GM12864 (cell line): ENCODE results near the gene SUN5.

Experiments used
- DNase-seq: peaks from one replicate; pipeline ENCODE4 v3.0.0-alpha.2; 2011; ENCODE audit warnings: low read depth
- H3K4me3 ChIP-seq: 2 replicates; pipeline ENCODE4 v1.5.1; 2011; ENCODE audit warnings: mild to moderate bottlenecking, low read depth, low read length, control low read depth
- TF ChIP-seq, protein P1 (sequence below): IDR thresholded peaks from 2 replicates; pipeline ENCODE4 v1.5.1; 2011; ENCODE audit warnings: low read depth, mild to moderate bottlenecking, moderate library complexity, low read length, control low read depth, inconsistent platforms; ENCODE audit errors: missing control alignments

The SUN5 gene

DNA sequence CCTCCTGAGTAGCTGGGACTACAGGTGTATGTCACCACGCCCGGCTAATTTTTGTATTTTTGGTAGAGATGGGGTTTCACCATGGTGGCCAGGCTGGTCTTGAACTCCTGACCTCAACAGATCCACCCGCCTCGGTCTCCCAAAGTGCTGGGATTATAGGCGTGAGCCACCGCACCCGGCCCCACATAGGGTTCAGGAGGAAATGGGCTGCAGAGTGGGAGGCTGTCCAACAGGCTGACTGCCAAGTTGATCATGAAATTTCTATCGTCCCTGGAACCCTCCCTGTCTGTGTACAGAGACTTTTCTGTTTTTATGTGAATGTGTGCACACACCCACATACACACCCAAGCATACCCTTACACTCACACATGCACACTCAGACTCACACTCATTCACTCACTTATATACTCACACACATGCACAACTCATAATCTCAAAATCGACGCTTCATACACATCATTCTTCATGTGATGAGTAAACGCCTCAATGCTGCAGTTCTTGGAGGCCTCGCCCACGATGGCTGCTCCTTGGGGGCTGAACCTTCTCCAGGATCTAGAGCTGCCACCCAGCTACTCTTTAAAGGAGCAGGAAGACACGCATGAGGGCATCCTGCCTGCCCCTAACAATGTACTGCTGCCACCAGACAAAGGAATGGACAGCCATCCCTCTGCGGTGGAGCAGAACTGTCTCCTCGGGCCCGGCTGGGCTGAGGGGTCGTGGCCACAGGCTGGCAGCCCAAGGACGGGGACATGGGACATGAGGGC lies 35.6 kb downstream of the SUN5 start:
- DNase-seq, result no peak
- no peak overlapping the region for H3K4me3 ChIP-seq
- TF ChIP-seq, protein P1, sequence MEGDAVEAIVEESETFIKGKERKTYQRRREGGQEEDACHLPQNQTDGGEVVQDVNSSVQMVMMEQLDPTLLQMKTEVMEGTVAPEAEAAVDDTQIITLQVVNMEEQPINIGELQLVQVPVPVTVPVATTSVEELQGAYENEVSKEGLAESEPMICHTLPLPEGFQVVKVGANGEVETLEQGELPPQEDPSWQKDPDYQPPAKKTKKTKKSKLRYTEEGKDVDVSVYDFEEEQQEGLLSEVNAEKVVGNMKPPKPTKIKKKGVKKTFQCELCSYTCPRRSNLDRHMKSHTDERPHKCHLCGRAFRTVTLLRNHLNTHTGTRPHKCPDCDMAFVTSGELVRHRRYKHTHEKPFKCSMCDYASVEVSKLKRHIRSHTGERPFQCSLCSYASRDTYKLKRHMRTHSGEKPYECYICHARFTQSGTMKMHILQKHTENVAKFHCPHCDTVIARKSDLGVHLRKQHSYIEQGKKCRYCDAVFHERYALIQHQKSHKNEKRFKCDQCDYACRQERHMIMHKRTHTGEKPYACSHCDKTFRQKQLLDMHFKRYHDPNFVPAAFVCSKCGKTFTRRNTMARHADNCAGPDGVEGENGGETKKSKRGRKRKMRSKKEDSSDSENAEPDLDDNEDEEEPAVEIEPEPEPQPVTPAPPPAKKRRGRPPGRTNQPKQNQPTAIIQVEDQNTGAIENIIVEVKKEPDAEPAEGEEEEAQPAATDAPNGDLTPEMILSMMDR, result no peak

DNA sequence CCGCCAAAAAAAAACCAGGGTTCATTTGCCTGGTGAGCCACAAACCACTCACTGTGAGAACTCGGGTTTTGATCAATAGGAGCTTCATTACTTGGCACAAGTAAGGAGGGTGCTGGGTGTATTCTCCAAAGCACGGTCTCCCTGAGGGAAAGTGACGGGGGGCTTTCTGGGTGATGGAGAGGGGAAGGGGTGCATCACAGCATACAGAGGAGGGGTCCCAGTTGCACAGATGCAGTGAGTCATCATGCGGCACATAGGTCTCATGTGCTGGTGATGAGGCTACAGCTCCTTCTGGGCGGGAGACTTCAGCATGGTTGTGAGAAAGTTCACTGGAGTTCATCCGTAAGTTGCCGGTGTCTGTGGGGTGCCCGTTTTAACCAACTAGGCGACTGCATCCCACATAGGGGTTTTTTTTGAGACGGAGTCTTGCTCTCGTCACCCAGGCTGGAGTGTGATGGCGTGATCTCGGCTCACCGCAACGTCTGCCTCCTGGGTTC lies 36.2 kb downstream of the SUN5 start:
- TF ChIP-seq, protein P1, result no peak
- DNase-seq, result no peak
- H3K4me3 ChIP-seq, result no peak overlapping the region

DNA sequence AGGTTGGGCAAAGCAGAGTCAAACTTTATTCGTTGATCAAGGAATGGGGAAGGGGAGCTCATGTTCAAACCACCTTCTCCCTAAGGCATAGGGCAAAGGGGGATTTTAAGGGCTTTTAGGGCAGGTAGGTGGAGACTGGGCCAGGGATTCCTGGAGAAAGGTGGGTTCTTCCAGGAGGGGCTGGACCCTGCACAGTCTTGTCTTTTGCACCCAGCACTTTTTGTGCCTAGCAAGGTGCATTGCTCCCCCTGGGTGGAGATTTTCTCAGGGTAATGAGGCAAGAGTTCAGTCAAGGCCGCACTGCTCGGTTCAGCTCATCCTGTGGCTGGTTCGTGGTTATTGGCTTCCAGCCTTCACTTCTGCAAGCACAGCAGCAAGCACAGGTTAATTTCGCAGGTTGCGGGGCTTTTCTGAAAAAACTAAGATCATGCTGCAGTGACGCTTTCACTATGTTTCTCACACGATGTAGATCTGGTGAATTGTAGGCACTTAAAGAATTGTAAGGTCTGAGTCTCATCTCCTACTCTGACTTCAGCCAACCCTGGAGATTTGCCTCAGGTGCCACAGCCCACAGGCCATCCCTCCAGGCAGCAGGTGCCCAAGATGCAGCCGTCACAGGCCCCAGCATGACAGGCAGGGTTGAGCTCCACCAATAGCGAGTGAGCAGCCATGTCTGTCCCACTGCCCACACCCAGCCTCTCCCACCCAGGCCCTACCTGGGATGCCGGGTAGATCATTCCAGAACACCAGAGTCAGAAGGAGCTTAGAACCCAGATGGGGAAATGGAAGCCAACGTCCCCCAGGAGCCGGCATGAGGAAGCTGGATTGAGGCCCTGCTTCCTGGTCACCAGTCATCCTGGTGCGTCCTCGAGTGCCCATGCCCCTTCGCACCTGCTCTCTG lies 37.1 kb downstream of the SUN5 start:
- peak; percentile 15 for DNase-seq
- H3K4me3 ChIP-seq, result no peak overlapping the region
- TF ChIP-seq, protein P1, result no peak

DNA sequence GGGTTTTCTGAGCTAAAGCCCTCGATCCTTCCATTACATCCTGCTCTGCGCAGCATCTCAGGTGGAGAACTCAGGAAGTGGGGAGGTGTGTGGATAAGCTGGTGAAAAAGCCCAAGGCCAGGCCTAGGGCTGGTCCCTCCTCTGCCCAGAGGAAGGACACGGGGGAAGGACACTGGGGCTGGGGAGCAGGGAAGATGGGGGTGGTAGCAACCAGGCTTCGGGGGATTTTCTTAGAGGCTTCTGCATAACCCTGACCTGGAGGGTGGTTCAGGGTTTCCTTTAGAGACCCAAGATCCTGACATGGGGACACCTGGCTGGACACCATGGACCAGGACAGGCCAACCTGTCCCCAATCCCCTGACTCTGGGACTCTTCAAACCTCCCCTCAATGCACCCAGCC lies 37.9 kb downstream of the SUN5 start:
- TF ChIP-seq, protein P1, result no peak
- no peak for DNase-seq
- no peak overlapping the region for H3K4me3 ChIP-seq

DNA sequence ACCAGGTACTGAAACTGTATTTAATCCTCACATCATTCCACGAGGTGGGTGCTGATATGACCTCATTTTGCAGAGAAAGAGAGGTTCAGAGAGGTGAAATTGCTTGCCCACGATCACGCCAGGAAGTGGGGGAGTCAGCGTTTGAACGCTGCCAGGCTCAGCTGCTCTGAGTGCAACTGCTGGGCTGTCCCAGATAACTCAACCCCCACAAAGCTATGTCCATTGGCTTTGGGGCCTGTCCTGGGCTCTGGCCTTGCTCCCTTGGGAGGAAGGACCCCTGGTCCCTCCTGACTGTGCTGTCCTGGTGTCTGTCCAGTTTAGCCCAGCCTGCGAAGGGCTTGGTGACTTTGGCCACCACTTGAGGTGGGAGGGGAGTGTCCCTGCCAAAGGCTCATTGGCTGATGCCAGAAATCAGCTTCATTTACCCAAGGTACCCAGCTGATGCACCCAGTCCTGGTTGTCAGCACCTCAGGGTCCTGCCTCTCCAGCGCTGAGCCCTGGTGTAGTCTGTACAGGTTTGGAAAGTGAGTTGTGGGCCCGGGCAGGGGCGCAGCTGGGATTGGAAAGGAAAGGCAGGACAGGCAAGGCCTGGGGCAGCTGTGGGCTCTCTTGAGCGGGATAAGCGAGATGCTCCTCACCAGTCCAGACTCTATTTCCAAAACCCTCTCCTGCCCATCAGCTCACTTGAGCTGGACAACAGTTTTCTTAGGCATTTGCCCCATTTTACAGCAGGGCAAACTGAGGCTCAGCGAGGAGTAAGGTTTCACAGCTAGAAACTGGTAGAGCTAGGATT lies 38.5 kb downstream of the SUN5 start:
- no peak overlapping the region for H3K4me3 ChIP-seq
- TF ChIP-seq, protein P1, result no peak
- no peak for DNase-seq

DNA sequence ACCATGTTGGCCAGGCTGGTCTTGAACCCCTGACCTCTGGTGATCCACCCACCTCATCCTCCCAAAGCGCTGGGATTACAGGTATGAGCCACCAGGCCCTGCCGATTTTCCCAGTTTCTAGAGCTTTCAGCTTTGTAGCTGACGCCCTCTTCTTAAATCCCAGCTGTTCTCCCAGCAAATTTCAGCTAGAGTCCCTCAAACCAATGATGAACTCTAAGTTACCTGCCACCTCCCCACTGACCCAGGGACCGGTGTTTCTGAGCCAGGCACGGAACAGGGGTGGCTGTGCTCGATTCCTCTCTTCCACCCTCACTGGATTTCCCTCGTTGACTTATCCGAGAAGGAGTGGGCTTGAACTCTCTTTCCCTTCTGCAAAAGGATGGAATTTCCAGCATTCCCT lies 39.1 kb downstream of the SUN5 start:
- no peak overlapping the region for H3K4me3 ChIP-seq
- no peak for DNase-seq
- TF ChIP-seq, protein P1, result no peak
